ENCODE measurements around the gene TLNRD1.

TLNRD1 gene

DNA sequence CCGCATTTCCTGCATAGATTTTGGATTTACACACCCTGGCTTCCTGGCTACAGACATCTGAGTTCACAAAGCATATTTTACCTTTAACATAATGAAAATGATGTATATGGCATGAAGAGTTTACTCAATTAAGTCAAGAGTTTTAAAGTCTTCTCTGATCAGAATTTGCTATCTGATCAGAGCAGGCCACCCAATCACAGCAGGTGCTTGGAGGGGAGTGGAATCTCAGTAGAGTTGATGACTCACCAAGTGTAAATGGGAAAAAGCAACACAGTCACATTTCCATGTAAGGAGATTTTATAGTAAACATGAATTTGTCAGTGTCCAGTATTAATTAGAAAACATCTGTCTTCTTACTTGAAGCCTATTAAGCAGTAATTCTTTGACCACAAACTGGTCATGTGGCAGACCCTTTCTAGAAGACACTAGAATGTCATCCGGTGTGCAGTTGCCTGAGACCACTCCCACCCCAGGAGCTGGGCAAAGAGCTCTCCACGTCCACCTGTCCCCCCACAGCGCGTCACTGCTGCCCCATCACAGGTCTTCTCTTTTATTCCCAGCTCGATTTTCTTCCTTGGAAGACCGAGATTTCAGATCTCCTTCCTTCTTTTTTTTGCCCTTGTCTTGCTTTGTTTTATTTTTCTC, 21.9 kb upstream of the TLNRD1 start:
- H3K4me1 ChIP-seq (ENCODE audit: control insufficient read depth, insufficient read depth, low read length, poor library complexity, severe bottlenecking) = peaks cover 7% of the 10 kb centered on the region
- no peaks in the 10 kb centered on the region for H3K9me3 ChIP-seq (ENCODE audit: control insufficient read depth, low read length)
- WGBS, 2 experiments (ENCODE audit: insufficient coverage in 2 of 2) = 92% methylated on average over 6 of the region's 7 CpGs
- H3K36me3 ChIP-seq (ENCODE audit: control insufficient read depth, insufficient read depth, low read length) = peaks cover 43% of the 10 kb centered on the region
- no peak overlapping the region for H3K4me3 ChIP-seq (ENCODE audit: extremely low read depth, insufficient read depth, low read length, poor library complexity, severe bottlenecking)
- no peak overlapping the region for H3K27ac ChIP-seq (ENCODE audit: low read depth, low read length, severe bottlenecking)

DNA sequence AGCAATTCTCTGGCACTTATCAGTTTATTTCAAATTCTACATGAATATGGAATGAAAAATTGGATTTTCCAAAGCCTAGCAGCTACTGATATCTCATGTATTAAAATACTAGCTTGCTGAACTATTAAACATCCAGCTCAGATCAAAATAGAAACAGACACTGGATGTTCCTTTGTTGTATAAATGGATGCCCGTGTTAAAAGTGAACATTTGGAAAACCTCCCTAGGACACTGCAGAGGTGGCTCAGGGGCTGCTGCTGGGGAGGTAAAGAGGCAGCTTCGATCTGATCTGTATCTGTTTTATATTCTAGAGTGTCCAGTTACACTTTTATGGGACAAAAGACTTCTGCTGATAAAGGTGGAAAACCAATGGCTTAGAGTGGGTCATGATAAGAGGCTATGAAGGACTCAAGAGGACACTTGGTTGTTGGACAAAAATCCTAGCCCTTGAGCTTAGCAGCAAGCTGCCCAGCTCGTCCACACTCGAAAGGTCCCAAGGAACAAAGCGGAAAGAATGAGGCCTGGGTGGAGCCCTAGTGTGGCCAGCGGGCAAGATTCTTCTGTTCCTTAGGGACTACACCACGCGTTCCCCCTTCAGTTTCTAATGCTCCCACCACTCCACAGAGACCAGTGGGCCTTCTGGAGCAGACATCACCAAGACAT, 21.1 kb upstream of the TLNRD1 start:
- Histone ChIP-seq H3K9me3 (ENCODE audit: control insufficient read depth, low read length) (no peaks in the 10 kb centered on the region), H3K27ac (ENCODE audit: low read depth, low read length, severe bottlenecking) (no peak overlapping the region), H3K36me3 (ENCODE audit: control insufficient read depth, insufficient read depth, low read length) (peaks cover 43% of the 10 kb centered on the region), H3K4me3 (ENCODE audit: extremely low read depth, insufficient read depth, low read length, poor library complexity, severe bottlenecking) (no peak overlapping the region), H3K4me1 (ENCODE audit: control insufficient read depth, insufficient read depth, low read length, poor library complexity, severe bottlenecking) (peaks cover 7% of the 10 kb centered on the region)
- 83 to 93% methylated on average over 5 of the region's 8 CpGs for WGBS, 2 experiments (ENCODE audit: insufficient coverage in 2 of 2)

DNA sequence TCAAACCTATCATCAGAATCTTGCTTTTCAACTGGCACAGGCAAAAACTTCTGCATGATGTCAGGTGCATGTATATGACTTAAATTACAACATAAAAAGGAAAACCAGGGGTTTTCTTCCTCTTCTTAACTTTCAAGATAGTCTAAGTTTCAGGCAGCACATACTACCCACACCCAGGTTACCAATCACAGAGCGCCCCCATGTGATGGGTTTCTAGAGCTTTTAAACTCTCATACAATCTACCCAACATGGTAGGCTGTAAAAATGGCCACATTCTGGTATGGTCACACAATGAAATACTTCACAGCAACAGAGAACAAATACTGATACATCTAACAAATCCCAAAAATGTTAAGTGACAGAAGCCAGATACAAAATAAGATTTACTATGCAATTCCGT, 18.5 kb upstream of the TLNRD1 start:
- H3K36me3 ChIP-seq (ENCODE audit: control insufficient read depth, insufficient read depth, low read length) = peaks cover 36% of the 10 kb centered on the region
- no peaks in the 10 kb centered on the region for H3K9me3 ChIP-seq (ENCODE audit: control insufficient read depth, low read length)
- WGBS, 2 experiments (ENCODE audit: insufficient coverage in 2 of 2) = no CpG with 5 or more reads among the region's 2 CpGs
- no peak overlapping the region for H3K27ac ChIP-seq (ENCODE audit: low read depth, low read length, severe bottlenecking)
- H3K4me1 ChIP-seq (ENCODE audit: control insufficient read depth, insufficient read depth, low read length, poor library complexity, severe bottlenecking) = peaks cover 7% of the 10 kb centered on the region
- H3K4me3 ChIP-seq (ENCODE audit: extremely low read depth, insufficient read depth, low read length, poor library complexity, severe bottlenecking) = no peak overlapping the region

DNA sequence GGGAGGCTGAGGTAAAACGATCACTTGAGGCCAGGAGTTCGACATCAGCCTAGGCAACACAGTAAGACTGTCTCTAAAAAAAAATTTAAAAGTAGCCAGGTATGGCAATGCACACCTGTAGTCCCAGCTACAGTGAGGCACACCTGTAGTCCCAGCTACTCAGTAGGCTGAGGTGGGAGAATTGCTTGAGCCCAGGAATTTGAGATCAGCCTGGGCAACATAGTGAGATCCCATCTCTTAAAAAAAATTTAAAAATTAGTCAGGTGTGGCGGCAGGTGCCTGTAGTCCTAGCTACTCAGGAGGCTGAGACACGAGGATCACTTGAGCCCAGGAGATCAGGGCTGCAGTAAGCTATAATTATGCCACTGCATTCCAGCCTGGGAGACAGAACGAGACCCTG, 17.9 kb upstream of the TLNRD1 start:
- WGBS, 2 experiments (ENCODE audit: insufficient coverage in 2 of 2) = 92 to 95% methylated on average over 3 to 4 of the region's 5 CpGs
- H3K4me1 ChIP-seq (ENCODE audit: control insufficient read depth, insufficient read depth, low read length, poor library complexity, severe bottlenecking) = peaks cover 7% of the 10 kb centered on the region
- no peak overlapping the region for H3K27ac ChIP-seq (ENCODE audit: low read depth, low read length, severe bottlenecking)
- peaks cover 36% of the 10 kb centered on the region for H3K36me3 ChIP-seq (ENCODE audit: control insufficient read depth, insufficient read depth, low read length)
- no peak overlapping the region for H3K4me3 ChIP-seq (ENCODE audit: extremely low read depth, insufficient read depth, low read length, poor library complexity, severe bottlenecking)
- H3K9me3 ChIP-seq (ENCODE audit: control insufficient read depth, low read length) = no peaks in the 10 kb centered on the region

DNA sequence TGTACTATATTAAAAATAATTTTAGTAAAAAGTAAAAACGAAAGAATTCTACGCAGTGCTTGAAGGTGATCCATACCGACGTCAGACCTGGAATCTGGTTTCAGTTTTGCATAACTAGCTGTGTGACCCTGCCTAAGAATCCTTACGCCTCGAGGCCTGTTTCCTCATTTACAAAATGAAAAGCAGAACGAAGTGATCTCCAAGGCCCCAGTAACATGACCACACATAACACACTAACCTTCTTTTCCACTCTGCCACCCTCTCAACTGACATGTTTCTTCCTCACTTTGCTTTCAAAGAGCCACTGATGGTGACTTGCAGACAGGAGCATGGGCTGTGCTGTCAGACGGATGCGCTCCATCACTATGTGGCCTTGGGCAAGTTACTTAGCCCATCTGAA, 15.9 kb upstream of the TLNRD1 start:
- peaks cover 19% of the 10 kb centered on the region for H3K36me3 ChIP-seq (ENCODE audit: control insufficient read depth, insufficient read depth, low read length)
- H3K4me1 ChIP-seq (ENCODE audit: control insufficient read depth, insufficient read depth, low read length, poor library complexity, severe bottlenecking) = no peaks in the 10 kb centered on the region
- no peak overlapping the region for H3K27ac ChIP-seq (ENCODE audit: low read depth, low read length, severe bottlenecking)
- no peak overlapping the region for H3K4me3 ChIP-seq (ENCODE audit: extremely low read depth, insufficient read depth, low read length, poor library complexity, severe bottlenecking)
- no peaks in the 10 kb centered on the region for H3K9me3 ChIP-seq (ENCODE audit: control insufficient read depth, low read length)
- WGBS, 2 experiments (ENCODE audit: insufficient coverage in 2 of 2) = 86 to 89% methylated on average over 6 to 7 of the region's 9 CpGs

DNA sequence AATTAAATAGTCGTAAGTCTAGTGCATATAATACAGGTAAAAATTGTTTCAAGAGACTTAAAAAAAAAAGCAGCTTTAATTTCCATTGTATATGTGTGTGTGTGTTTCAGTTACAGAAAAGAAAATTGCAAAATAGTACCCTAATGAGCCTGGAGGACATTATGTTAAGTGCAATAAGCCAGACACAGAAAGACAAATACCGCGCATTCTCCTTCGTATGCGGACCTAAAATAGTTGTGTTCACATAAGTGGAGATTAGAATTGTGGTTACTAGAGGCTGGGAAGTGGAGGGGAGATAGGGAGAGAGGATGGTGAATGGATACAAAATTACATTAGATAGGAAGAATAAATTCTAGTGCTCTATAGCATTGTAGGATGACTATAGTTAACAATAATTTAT, 14.7 kb upstream of the TLNRD1 start:
- Histone ChIP-seq H3K4me3 (ENCODE audit: extremely low read depth, insufficient read depth, low read length, poor library complexity, severe bottlenecking) (no peak overlapping the region), H3K9me3 (ENCODE audit: control insufficient read depth, low read length) (no peaks in the 10 kb centered on the region), H3K27ac (ENCODE audit: low read depth, low read length, severe bottlenecking) (no peak overlapping the region), H3K4me1 (ENCODE audit: control insufficient read depth, insufficient read depth, low read length, poor library complexity, severe bottlenecking) (peaks cover 6% of the 10 kb centered on the region), H3K36me3 (ENCODE audit: control insufficient read depth, insufficient read depth, low read length) (peaks cover 13% of the 10 kb centered on the region)
- 93 to 100% methylated on average over 4 of the region's 5 CpGs for WGBS, 2 experiments (ENCODE audit: insufficient coverage in 2 of 2)

DNA sequence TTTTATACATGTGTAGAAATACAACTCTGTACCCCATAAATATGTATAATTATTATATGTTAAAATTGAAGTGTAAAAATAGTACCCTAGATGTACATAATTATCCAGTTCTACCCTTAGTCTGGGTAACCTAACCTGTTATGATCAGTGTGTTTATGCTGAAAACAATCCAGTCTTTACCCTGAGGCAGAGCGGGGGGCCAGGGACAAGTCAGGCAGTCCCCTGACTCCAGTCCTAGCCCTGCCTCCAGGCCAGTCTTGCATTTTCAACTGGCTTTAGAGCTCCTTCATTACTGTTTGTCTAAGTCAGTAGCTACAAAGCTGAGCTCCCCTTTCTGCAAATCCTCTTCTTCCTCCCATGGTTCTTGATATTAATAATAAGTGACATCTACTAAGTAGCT, 14.2 kb upstream of the TLNRD1 start:
- Histone ChIP-seq H3K4me3 (ENCODE audit: extremely low read depth, insufficient read depth, low read length, poor library complexity, severe bottlenecking) (no peak overlapping the region), H3K4me1 (ENCODE audit: control insufficient read depth, insufficient read depth, low read length, poor library complexity, severe bottlenecking) (peaks cover 6% of the 10 kb centered on the region)
- WGBS, 2 experiments (ENCODE audit: insufficient coverage in 2 of 2) = 92% methylated on average over 1 of the region's 1 CpG; no CpG with 5 or more reads in 1 of the 2 experiments

DNA sequence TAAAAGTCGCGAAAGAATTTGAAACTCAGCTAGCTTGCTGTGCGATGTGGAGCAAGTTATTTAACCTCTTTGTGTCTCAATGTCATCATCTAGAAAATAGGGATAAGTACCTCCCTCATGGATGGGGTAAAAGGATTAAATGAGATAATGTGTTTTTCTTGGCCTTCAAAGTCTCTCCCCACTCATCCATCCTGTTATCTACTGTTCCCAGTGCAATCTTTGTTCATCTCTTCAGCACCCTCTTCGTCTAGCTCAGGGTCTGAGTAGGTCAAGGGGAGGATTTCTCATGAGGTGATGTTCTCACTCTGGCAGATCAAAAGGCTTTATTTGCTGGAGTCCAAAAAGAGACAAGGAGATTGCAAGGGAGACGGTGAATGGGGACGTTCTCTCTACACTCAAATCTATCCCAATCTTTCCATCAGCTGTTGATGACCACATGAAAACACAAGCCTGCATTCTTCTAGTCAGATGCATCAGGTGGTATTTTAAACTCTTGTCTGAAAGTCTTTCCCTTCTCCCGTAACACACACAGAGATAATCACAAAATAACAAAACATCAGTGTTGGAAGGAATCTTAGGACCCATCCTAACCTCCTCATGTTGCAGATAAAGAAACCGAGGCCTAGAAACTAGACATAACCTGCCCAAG, 12.5 kb upstream of the TLNRD1 start:
- Histone ChIP-seq H3K27ac (ENCODE audit: low read depth, low read length, severe bottlenecking) (no peak overlapping the region), H3K36me3 (ENCODE audit: control insufficient read depth, insufficient read depth, low read length) (peaks cover 4% of the 10 kb centered on the region), H3K9me3 (ENCODE audit: control insufficient read depth, low read length) (no peaks in the 10 kb centered on the region), H3K4me1 (ENCODE audit: control insufficient read depth, insufficient read depth, low read length, poor library complexity, severe bottlenecking) (peaks cover 6% of the 10 kb centered on the region), H3K4me3 (ENCODE audit: extremely low read depth, insufficient read depth, low read length, poor library complexity, severe bottlenecking) (peak overlapping the region; percentile 82)
- 62 to 70% methylated on average over 4 to 6 of the region's 8 CpGs for WGBS, 2 experiments (ENCODE audit: insufficient coverage in 2 of 2)

More for the DNA sequence above, 14.2 kb upstream of the TLNRD1 start:
- Histone ChIP-seq H3K9me3 (ENCODE audit: control insufficient read depth, low read length) (no peaks in the 10 kb centered on the region), H3K36me3 (ENCODE audit: control insufficient read depth, insufficient read depth, low read length) (peaks cover 13% of the 10 kb centered on the region), H3K27ac (ENCODE audit: low read depth, low read length, severe bottlenecking) (no peak overlapping the region)

DNA sequence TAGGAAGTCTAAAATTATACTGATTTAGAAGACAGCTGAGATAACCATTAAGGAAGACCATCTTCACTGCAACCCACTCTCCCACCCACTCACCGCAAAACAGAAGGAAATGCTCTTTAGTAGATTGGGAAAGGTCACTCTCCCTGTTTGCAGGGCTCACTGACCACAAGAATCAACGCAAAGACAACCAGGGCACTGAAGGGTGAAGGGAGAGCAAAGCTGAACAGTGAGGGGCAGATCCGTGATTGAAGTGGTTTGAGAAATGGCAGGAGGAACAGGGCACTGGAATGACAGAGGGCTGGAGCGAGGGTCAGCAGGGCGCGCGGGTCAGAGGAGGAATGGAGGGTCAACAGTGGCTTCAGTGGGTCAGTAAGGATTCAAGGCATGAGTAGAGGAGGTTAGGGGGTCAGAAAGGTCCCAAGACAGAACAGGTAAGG, 11.6 kb upstream of the TLNRD1 start:
- peak overlapping the region; percentile 82 for H3K4me3 ChIP-seq (ENCODE audit: extremely low read depth, insufficient read depth, low read length, poor library complexity, severe bottlenecking)
- H3K9me3 ChIP-seq (ENCODE audit: control insufficient read depth, low read length) = no peaks in the 10 kb centered on the region
- peaks cover 6% of the 10 kb centered on the region for H3K4me1 ChIP-seq (ENCODE audit: control insufficient read depth, insufficient read depth, low read length, poor library complexity, severe bottlenecking)
- 1% methylated on average over 5 to 6 of the region's 7 CpGs for WGBS, 2 experiments (ENCODE audit: insufficient coverage in 2 of 2)
- H3K36me3 ChIP-seq (ENCODE audit: control insufficient read depth, insufficient read depth, low read length) = peaks cover 4% of the 10 kb centered on the region
- peak overlapping the region; percentile 47 for H3K27ac ChIP-seq (ENCODE audit: low read depth, low read length, severe bottlenecking)

DNA sequence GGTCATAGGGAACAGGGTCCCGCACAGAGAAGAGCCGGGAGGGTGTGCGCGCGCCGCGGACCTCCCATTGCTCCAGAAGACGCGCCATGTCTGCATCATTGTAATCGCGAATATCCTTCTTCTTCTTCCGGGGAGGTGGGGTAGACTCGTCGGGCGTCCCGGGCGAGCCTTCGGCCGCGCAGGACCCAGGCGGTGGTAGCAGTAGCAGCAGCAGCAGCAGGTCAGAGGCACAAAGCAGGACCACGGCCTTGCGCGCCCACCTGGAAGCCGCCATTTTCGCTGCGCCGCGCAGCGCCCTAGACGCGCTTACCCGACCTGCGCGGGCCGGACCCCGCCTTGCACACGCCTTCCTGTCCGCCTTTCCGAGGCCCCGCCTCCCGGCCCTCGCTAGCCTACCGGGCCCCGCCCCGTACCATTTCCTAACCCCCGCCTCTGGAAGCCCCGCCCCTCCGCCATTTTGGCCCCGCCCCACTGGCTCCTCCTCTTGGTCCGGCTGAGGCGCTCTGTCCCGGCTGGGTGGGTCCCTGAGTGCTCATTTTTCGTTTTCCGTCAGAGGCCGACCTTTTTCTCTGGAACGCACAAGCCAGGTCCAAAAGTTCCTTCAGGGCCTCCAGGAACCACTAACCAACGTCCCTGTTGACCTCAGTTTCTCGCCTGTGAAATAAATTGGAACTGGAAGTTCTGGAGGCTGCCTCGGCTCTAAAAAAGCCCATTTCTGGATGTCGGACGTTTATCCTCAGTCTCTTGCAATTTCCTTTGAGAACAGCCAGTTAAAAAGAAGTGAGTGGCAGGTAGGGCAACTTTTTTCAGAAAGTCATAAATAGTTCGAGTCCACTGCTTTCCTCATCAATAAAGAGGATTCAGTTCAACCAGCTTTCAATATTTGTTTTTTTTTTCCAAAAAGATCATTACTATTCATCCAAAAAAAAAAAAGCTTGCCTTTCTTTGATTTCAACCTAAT, 10.9 kb upstream of the TLNRD1 start, which contains the start of gene MESD:
TSS of gene MESD (minus strand) at position 302 of the 961 bp plus-strand sequence. CDS start at position 274, 28 bp downstream.
- H3K4me1 ChIP-seq (ENCODE audit: control insufficient read depth, insufficient read depth, low read length, poor library complexity, severe bottlenecking) = peaks cover 6% of the 10 kb centered on the region
- WGBS, 2 experiments (ENCODE audit: insufficient coverage in 2 of 2) = 6 to 7% methylated on average over 40 to 42 of the region's 63 CpGs
- H3K36me3 ChIP-seq (ENCODE audit: control insufficient read depth, insufficient read depth, low read length) = peaks cover 4% of the 10 kb centered on the region
- no peaks in the 10 kb centered on the region for H3K9me3 ChIP-seq (ENCODE audit: control insufficient read depth, low read length)
- H3K27ac ChIP-seq (ENCODE audit: low read depth, low read length, severe bottlenecking) = peak within 1 kb of the TSS; percentile 79
- peak within 1 kb of the TSS; percentile 82 for H3K4me3 ChIP-seq (ENCODE audit: extremely low read depth, insufficient read depth, low read length, poor library complexity, severe bottlenecking)

All from mesodermal cell (in vitro differentiated cells).